ENCODE results near the gene PODN. TPM values are rescaled to one million over a fixed set of nuclear protein-coding genes. Genes with fewer than 3 reads are reported as not detected.

The PODN gene
- total and polyA plus RNA-seq, 10 donors, result 0.64 to 3.8 (median 1.8) TPM

GRCh38 chr1:53083636-53084588 is 21.9 kb downstream of the PODN start:
- Histone ChIP-seq H3K27ac (no peak overlapping the region), H3K36me3 (no peaks in the 10 kb centered on the region), H3K9me3 (no peaks in the 10 kb centered on the region), H3K4me1 (peaks cover 0 to 7% (median 0%) of the 10 kb centered on the region in 6 donors), H3K27me3 (replicated peaks in 1 of 7) (no peaks in the 10 kb centered on the region), H3K4me3 (no peak overlapping the region)
- WGBS, 5 donors, result 78 to 88% (median 80%) methylated on average over 15 to 17 of the region's 17 CpGs
- no peak for TF ChIP-seq CTCF (IDR thresholded peaks at IDR 0.05 in 8 of 11, conservative IDR thresholded peaks at IDR 0.05 in 3 of 11)
- no peak for TF ChIP-seq POLR2AphosphoS5 (IDR thresholded peaks at IDR 0.05)
- no peak for TF ChIP-seq POLR2A (IDR thresholded peaks at IDR 0.05)
- intact Hi-C loops (cut with DNase I; ENCODE audit: low total_unique reads), result no loop called here
- no peak for DNase-seq

DNA sequence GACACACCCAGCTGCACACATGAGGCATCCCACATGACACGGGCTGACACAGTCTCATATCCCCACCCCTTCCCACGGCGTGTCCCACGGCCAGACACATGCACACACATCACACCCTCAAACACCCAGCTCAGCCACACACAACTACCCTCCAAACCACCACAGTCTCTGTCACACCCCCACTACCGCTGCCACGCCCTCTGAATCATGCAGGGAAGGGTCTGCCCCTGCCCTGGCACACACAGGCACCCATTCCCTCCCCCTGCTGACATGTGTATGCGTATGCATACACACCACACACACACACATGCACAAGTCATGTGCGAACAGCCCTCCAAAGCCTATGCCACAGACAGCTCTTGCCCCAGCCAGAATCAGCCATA is 22.6 kb downstream of the PODN start:
- H3K27me3 ChIP-seq (replicated peaks in 1 of 7), result no peaks in the 10 kb centered on the region
- H3K9me3 ChIP-seq, result no peaks in the 10 kb centered on the region
- no peaks in the 10 kb centered on the region for H3K36me3 ChIP-seq
- WGBS, 5 donors, result 82 to 93% (median 87%) methylated on average over 8 of the region's 8 CpGs
- TF ChIP-seq POLR2AphosphoS5 (IDR thresholded peaks at IDR 0.05) (no peak), CTCF (IDR thresholded peaks at IDR 0.05 in 8 of 11, conservative IDR thresholded peaks at IDR 0.05 in 3 of 11) (no peak), POLR2A (IDR thresholded peaks at IDR 0.05) (no peak)
- no peak for DNase-seq
- H3K4me1 ChIP-seq, result peaks cover 0 to 7% (median 0%) of the 10 kb centered on the region in 6 donors
- intact Hi-C loops (cut with DNase I; ENCODE audit: low total_unique reads), result no loop called here
- no peak overlapping the region for H3K4me3 ChIP-seq
- no peak overlapping the region for H3K27ac ChIP-seq

DNA sequence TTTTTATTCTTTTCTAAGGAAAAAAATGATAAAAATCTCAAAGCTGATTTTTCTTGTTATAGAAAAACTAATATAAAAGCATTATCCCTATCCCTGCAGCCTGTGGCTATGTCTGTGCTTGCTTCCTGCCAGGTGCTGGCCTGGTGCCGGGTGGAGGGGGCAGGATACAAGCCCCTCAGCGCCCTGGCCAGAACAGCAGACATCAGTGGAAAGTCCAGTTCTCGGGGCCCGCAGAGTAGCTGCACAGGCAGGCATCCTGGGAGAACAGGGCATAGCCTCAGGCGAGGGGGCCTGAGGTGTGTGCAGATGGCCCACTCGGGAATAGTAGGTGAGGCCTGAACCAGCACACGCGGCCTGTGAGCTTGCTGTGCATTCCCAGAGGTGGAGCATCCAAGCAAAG is 23.4 kb downstream of the PODN start:
- WGBS, 5 donors, result 85 to 95% (median 92%) methylated on average over 5 to 8 of the region's 8 CpGs
- H3K36me3 ChIP-seq, result no peaks in the 10 kb centered on the region

More for the DNA sequence above, 23.4 kb downstream of the PODN start:
- Histone ChIP-seq H3K4me1 (peaks cover 0 to 7% (median 0%) of the 10 kb centered on the region in 6 donors), H3K27ac (no peak overlapping the region), H3K4me3 (no peak overlapping the region), H3K27me3 (replicated peaks in 1 of 7) (peaks cover 0 to 4% (median 0%) of the 10 kb centered on the region in 7 donors), H3K9me3 (no peaks in the 10 kb centered on the region)
- intact Hi-C loops (cut with DNase I; ENCODE audit: low total_unique reads), result no loop called here
- TF ChIP-seq POLR2A (IDR thresholded peaks at IDR 0.05) (no peak), CTCF (IDR thresholded peaks at IDR 0.05 in 8 of 11, conservative IDR thresholded peaks at IDR 0.05 in 3 of 11) (no peak), POLR2AphosphoS5 (IDR thresholded peaks at IDR 0.05) (no peak)
- no peak for DNase-seq
